Measurements from ENCODE around the gene THG1L.

DNA sequence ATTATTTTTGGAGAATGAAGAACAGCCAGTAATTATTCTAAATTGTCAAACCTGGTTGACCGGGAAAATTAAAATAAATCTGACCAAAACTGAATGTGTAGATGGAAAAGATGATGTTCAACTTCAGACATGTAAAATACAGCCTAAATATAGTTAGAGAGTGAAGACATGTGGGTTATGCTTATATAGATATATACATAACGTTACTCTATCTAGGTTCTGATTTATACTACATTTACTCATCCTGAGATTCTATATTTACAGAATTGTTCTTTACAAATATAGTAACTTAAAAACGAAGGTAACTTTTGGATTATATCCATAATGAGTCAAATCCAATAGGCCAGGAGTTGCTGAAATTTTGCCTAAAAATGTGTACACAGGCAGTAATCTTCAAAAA is 20.8 kb upstream of the THG1L start:
- TF ChIP-seq, protein P1, sequence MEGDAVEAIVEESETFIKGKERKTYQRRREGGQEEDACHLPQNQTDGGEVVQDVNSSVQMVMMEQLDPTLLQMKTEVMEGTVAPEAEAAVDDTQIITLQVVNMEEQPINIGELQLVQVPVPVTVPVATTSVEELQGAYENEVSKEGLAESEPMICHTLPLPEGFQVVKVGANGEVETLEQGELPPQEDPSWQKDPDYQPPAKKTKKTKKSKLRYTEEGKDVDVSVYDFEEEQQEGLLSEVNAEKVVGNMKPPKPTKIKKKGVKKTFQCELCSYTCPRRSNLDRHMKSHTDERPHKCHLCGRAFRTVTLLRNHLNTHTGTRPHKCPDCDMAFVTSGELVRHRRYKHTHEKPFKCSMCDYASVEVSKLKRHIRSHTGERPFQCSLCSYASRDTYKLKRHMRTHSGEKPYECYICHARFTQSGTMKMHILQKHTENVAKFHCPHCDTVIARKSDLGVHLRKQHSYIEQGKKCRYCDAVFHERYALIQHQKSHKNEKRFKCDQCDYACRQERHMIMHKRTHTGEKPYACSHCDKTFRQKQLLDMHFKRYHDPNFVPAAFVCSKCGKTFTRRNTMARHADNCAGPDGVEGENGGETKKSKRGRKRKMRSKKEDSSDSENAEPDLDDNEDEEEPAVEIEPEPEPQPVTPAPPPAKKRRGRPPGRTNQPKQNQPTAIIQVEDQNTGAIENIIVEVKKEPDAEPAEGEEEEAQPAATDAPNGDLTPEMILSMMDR (IDR thresholded peaks at IDR 0.05) = no peak
- no peak for TF ChIP-seq POLR2A (IDR thresholded peaks at IDR 0.05)
